HG02642 (cell line): ENCODE results near the gene RADX.

Experiments used
- ATAC-seq: cut with Tn5 transposase; IDR thresholded peaks from one replicate; pipeline ENCODE4 v1.9.1; 2021; ENCODE audit warnings: mild to moderate bottlenecking; ENCODE audit not compliant: unreplicated experiment, poor library complexity

Gene RADX

DNA sequence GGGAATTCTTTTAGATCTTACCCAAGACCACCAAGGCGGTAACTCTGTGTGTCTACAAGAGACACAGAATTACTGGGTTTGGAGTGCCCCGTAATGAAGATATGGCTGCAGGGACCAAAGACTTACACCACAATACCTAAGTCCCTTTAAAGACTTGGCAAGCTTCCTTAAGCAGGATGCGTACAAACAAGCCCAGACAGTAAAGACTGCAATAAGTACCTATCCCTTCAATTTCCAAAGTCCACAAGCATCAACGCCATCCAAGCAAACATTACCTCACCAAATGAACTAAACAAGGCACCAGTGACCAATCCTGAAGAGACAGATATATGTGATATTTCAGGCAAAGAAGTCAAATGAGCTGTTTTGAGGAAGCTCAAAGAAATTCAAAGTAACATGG, 72.4 kb downstream of the RADX start:
- no peak for ATAC-seq

DNA sequence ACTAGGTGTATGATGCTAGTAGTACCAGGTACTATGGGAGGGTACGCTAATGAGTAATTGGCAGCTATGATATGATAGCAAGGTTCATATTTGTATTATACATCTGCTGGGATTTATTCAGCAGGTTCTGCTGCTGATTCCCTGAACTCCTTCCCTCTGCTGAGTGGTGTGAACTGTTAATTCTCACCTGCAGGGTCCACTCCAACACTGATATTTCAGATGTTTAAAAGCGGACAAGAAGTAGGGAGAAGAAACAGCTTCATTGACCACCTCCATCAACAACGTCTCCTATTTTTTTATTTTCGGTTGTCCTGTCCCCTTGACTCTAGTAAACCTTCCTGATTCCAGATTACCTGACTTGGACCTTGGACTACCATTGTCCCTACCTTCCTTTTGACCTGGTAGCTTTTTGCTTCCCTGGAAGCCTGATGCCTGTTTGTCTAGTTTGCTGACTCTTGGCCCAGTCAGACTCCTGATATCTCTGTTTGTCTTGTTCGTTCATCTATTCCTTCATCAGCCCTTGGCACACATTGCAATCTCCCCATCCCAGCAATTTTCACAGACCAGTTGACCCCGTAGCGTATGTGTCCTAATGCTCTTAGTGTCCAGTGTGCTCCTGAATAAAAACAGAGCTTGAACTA, 80.8 kb downstream of the RADX start:
- no peak for ATAC-seq

DNA sequence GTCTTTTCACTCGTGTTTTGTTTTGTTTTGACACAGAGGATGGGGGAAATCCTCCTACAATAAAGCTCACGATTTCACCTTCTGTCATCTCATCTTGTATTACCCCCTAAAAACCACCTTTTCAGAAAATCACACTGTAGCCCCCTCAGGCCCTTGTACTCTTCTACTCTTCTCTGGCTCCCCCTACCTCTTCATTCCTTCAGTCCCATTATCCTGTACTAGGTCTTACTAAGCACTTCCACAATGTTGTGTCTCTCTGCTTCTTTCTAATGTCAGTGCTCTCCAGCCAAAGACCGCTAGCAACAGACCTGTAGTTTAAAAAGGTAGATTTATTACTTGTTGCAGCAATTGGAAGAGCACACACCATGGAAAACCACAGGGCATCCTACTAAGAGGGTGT, 84.7 kb downstream of the RADX start:
- no peak for ATAC-seq

DNA sequence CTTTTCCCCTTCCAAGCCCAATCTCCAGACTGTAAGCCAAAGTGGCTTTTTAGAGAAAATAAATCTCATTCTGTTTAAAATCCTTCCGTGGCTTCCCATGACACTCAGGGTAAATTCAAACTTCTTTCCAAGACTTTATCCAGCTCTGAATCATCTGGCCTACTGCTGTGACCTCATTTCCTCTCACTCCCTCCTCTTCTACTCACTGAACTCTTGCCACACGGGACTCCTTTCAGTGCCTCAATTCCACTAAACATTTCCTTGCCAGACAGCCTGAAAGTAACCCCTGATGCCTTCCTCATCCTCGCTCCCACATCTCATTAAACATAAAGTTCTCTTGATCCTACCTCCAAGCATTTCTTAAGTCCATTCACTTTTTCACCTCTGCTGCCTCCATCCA, 86.9 kb downstream of the RADX start:
- no peak for ATAC-seq

DNA sequence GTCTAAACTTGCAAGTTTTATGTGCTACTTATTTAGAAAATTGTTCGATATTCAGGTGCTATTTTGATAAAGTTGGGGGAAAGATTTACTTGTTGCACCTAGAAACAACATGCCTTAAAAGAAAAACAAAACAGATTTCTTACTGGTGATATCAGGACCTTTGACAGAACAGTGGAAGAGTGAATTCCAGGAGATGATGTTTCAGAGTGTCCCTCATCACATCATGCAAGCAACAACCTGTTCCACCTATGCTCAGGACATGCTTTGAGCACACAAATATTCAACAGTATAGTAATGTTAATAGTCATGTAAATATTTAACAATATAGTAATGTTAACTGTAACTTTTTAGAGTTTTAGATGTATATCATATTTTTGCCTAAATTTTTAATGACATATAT, 90.9 kb downstream of the RADX start:
- ATAC-seq, result no peak

DNA sequence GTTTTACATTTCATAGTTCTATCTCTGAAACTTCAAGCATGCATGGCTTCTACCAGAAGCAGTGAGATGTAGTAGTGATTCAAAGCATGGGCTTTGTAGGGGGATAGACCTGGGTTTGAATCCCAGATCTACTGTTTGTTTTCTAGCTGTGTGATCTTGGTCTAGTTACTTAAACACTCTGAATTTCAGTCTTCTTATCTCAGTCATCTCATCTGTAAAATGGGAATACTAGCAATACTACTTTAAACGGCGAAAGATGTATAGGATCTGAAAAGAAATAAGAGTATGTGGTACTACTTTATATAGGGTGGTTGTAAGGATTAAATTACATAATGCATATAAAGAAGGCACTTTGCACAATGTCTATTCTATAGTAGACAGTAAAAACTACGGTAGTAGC, 94.7 kb downstream of the RADX start:
- ATAC-seq, result no peak

DNA sequence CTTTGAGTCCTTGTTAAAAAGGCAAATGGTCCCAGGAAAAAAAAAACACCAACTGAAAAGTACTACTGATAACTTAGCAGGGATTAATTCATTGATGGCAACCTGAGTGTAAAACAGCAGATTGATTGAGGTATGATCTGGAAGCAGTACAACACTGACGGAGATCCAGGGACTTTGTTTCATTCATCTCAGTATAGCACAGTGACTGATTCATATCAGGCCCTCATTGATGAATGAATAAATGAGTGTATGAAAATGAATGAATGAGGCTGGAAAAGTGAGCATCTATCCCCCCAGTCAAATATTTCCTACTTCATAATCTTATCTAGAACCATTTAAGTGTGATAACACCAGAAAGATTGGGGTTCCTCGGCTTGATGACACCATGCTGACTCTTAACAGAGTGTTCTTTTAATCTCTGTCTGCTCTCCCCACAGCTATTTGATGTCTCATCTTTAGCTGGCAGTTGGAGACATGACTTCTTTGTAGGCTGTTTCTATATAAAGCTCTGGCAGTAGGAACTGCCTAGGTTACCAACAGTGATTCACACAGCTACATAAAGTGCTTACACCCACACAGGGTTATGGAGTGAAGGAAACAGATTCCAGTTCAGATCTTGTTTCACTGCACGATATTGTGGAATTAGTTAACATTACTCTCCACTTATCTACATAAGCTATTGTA, 96.1 kb downstream of the RADX start:
- ATAC-seq, result no peak

DNA sequence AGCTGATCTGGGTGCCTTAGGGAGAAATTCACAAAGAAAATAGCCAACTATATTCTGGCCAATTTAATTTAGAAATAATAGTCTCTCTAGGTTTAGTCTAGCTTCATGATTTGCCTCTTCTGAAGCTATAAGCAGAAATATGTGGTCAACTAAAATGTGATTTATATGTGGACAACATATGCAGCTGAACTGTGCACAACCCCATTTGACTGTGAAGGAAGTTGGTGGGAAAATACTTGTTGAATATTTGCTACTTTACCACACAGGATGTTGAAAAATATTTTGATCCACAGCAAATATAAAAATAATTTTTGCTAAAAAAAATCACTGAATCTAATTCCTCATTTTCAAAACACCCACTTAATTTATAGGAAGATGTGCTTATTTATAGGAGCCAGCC, 99.0 kb downstream of the RADX start:
- ATAC-seq, result no peak

DNA sequence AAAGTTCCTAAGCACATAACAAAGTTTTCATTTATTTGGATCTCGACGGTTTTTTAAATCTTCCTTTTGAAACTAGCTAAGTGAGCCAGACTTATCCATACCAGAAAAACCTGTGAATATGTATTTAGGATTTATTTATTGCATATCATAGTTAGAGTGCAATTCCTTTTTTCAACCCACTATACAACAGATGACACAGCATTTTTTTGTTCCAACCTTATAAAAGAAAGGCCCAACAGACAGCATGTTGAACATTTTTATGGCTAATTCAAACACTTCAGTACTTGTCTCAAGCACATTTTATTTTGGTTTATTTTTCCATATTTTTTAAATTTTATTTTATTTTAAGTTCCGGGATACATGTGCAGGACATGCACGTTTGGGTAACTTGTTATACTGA, 99.6 kb downstream of the RADX start:
- no peak for ATAC-seq

DNA sequence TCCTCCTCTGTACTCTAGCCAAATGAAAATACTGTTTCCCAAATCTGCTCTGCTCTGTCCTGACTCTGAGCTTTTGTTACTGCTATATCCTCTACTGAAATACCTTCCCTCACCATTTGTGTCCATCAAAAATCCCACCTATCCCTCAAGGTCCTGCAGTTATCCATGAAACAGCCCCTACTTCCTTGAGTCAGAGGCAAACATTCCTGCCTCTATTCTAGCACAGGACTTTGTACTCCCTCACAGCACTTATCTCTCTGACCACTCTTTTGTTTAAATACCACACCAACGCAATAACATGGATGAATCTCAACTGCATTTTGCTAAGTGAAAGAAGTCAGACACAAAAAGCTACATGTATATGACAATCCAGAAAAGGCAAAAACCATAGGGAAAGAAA, 104.2 kb downstream of the RADX start:
- no peak for ATAC-seq

DNA sequence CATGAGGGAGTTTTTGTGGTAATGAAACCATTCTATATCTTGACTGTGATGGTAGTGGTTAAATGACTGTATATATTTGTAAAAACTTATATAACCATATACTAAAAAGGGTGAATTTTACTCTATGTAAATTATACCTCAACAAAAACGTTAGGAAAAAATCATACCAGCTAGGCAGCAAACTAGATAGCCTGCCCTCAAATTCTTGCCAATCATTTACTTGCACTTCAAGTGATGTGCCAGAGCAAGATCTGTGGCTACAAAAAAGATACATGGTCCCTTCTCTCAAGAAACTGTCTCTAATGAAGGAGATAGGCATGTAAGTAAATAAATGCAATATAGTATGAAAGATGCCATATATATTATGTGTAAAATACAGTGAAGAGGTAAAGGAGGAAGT, 104.7 kb downstream of the RADX start:
- no peak for ATAC-seq

DNA sequence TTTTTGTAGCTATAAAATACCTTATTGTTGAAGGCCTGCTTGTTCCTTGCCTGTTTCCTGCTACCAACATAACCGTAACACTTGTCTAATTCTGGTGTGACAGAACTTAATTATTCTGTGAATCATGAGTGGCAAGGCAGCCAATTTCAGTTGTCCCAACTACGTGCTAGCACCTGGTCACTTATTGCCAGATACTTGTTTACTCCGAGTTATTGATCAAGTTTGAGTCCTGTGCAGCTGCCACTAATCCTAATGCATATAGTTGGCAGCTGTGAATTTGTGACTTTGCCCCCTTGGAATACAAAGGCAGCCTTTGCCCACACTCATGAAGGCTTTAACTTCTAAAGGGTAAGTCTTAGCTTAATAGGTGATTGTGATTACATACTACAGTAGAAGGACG, 106.9 kb downstream of the RADX start:
- no peak for ATAC-seq

DNA sequence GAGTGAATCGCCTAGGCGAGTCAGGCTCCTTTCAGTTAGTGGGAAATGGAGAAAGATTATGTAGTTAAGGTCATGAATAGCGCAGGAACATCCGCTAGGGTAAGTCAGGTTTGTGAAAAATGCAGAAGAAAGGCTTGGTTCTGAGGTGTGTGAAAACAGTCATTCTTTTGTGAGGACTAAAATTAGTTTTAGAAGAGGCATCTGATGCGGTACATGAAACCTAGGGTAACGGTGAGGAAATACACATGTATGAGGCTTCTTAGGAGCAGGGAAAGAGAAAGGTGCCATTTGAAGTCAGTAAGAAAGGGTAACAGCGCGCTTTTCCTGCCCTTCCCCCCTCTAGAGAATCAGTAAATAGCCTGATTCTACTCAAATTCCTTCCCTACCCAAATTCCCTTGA, 114.2 kb downstream of the RADX start:
- ATAC-seq, result no peak

DNA sequence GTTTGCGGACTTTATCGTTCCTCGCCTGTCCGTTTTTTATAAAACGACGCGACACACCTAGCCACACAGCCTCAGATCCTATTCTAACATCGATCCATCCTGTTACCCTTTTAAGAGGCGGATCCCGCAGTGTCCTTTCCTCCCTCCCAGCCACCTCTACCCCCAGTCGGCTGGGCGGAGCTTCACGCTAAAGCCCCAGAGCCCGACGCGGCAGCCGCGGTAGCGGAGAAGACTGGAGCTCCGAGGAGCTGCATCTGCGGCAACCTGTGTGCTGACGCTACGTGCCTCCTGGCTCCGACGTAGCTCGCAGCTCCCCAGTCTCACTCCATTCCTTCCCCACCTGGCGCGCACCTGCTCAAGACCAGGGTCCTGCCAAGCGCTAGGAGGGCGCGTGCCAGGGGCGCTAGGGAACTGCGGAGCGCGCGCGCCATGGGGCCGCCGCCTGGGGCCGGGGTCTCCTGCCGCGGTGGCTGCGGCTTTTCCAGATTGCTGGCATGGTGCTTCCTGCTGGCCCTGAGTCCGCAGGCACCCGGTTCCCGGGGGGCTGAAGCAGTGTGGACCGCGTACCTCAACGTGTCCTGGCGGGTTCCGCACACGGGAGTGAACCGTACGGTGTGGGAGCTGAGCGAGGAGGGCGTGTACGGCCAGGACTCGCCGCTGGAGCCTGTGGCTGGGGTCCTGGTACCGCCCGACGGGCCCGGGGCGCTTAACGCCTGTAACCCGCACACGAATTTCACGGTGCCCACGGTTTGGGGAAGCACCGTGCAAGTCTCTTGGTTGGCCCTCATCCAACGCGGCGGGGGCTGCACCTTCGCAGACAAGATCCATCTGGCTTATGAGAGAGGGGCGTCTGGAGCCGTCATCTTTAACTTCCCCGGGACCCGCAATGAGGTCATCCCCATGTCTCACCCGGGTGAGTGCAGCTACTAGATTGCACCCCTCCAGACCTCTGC, 115.0 kb downstream of the RADX start, which contains the start of gene RNF128:
Gene RNF128 (plus strand): TSS at position 217 of the 953 bp plus-strand sequence. CDS start 213 bp downstream, at position 430.
- no peak for ATAC-seq

DNA sequence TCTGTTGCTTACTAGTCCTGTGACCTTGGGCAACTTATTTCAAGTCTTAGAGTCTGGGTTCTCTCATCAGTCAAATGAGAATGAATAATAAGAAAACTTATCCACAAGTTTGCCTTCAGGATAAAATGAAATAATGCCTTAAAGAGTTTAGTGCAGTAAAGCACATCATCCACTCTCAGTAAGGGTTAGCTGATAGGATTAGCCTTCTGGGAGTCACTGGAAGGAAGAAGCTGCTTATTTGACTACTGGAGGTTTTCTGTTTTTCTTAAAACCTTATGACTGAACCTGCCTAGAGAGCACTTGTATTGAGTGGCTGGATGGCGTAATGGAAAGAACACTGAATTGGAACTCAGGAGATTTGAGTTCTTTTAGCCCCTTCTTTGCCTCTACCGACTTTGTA, 116.6 kb downstream of the RADX start:
- no peak for ATAC-seq
